ENCODE results near the gene TMEM179. TPM values are rescaled to one million over a fixed set of nuclear protein-coding genes. Genes with fewer than 3 reads are reported as not detected.

TMEM179 gene
- total and polyA plus RNA-seq, 3 donors from 2014 or later = 4.9 to 12.1 (median 9.8) TPM

- H3K27ac ChIP-seq = no peak overlapping the region
- H3K4me1 ChIP-seq = no peaks in the 10 kb centered on the region
- intact Hi-C loops (cut with DNase I; ENCODE audit: low total_unique reads) = no loop called here
- no peaks in the 10 kb centered on the region for H3K27me3 ChIP-seq
- no peaks in the 10 kb centered on the region for H3K9me3 ChIP-seq
- no peaks in the 10 kb centered on the region for H3K36me3 ChIP-seq (ENCODE audit: low read depth, missing control alignments)
- no peak overlapping the region for H3K4me3 ChIP-seq
- no peak for DNase-seq
- TF ChIP-seq POLR2A (IDR thresholded peaks at IDR 0.05) = no peak
- TF ChIP-seq CTCF (IDR thresholded peaks at IDR 0.05) = no peak
- 93 to 95% methylated on average over 5 to 9 of the region's 9 CpGs for WGBS, 2 donors
Observed at GRCh38 chr14:104552738-104553125, 51.8 kb downstream of the TMEM179 start.

GRCh38 chr14:104551851-104552737, 52.5 kb downstream of the TMEM179 start:
- H3K27me3 ChIP-seq = no peaks in the 10 kb centered on the region
- intact Hi-C loops (cut with DNase I; ENCODE audit: low total_unique reads) = no loop called here
- H3K4me3 ChIP-seq = no peak overlapping the region
- no peak for TF ChIP-seq CTCF (IDR thresholded peaks at IDR 0.05)
- no peaks in the 10 kb centered on the region for H3K9me3 ChIP-seq
- no peak overlapping the region for H3K27ac ChIP-seq
- H3K36me3 ChIP-seq (ENCODE audit: low read depth, missing control alignments) = no peaks in the 10 kb centered on the region
- H3K4me1 ChIP-seq = no peaks in the 10 kb centered on the region
- WGBS, 2 donors = 88 to 90% methylated on average over 9 to 31 of the region's 33 CpGs
- DNase-seq = no peak

- no peak for DNase-seq
- no peaks in the 10 kb centered on the region for H3K27me3 ChIP-seq
Observed at GRCh38 chr14:104550861-104551728, 53.5 kb downstream of the TMEM179 start.

GRCh38 chr14:104550340-104550860, 54.2 kb downstream of the TMEM179 start:
- DNase-seq = no peak

More at GRCh38 chr14:104550861-104551728, 53.5 kb downstream of the TMEM179 start:
- Histone ChIP-seq H3K4me1 (no peaks in the 10 kb centered on the region), H3K27ac (no peak overlapping the region), H3K4me3 (no peak overlapping the region), H3K9me3 (no peaks in the 10 kb centered on the region), H3K36me3 (ENCODE audit: low read depth, missing control alignments) (no peaks in the 10 kb centered on the region)
- TF ChIP-seq POLR2A (IDR thresholded peaks at IDR 0.05) (no peak), CTCF (IDR thresholded peaks at IDR 0.05) (no peak)
- intact Hi-C loops (cut with DNase I; ENCODE audit: low total_unique reads) = no loop called here
- WGBS, 2 donors = 88% methylated on average over 24 of the region's 24 CpGs

More at GRCh38 chr14:104550340-104550860, 54.2 kb downstream of the TMEM179 start:
- H3K27me3 ChIP-seq = no peaks in the 10 kb centered on the region
- intact Hi-C loops (cut with DNase I; ENCODE audit: low total_unique reads) = no loop called here
- no peak overlapping the region for H3K4me3 ChIP-seq
- H3K27ac ChIP-seq = no peak overlapping the region
- H3K9me3 ChIP-seq = no peaks in the 10 kb centered on the region
- TF ChIP-seq CTCF (IDR thresholded peaks at IDR 0.05) (no peak), POLR2A (IDR thresholded peaks at IDR 0.05) (no peak)
- no peaks in the 10 kb centered on the region for H3K36me3 ChIP-seq (ENCODE audit: low read depth, missing control alignments)
- H3K4me1 ChIP-seq = no peaks in the 10 kb centered on the region
- 89 to 92% methylated on average over 13 of the region's 13 CpGs for WGBS, 2 donors
